ENCODE results near the gene TMEM123.

The TMEM123 gene

DNA sequence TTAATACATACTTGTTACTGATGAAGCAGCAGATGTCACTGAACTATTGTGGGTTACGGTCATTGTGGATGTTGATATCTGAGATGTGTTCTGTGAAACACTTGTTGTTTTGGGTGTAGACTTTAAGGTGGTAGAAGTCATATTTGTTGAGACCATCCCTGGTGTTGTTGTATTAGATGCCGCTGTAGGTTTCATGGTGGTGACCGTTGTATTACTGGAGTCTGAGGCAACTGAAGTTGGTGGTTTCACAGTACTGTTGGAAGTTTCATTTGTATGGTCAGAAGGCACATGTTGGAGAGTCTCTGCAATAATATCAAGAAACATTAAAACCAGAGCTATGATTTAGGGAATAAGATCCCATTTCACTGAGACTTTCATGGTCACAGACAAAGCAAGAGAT lies 50.7 kb downstream of the TMEM123 start:
- in situ Hi-C loops (cut with MboI; ENCODE audit: low sequenced_read_pairs): no loop called here

DNA sequence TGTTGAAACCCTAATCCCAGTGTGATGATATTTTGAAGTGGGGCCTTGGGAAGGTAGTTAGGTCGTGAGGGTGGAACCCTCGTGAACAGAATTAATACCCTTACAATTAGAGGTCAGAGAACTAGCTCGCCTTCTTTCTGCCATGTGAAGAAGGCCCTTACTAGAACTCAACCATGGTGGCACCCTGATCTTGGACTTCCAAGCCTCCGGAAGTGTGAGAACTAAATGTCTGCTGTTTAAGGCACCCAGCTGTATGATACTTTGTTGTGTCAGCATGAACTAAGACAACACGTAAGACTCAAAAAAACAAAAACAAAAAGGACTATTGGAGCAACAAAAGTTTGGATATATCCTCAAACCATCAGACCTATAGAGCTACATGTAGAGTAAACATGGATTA lies 52.0 kb downstream of the TMEM123 start:
- in situ Hi-C loops (cut with MboI; ENCODE audit: low sequenced_read_pairs): no loop called here

DNA sequence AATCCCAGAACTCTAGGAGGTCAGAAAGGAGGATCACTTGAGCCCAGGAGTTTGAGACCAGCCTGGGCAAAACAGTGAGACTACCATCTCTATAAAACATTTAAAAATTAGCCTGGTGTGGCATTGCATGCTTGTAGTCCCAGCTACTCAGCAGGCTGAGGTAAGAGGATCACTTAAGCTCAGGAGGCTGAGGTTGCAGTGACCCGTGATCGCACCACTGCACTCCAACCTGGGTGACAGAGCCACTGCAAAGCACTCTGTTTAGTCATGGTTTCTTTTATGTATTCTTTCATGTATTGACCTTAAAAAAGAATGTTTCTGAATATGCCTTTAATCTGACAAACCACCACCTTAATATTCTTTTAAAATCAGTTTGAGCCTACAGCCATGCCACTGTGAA lies 53.4 kb downstream of the TMEM123 start:
- in situ Hi-C loops (cut with MboI; ENCODE audit: low sequenced_read_pairs): loop anchor here (25.0 kb wide), 1 partner anchor 88 kb away; no protein-coding TSS in a partner anchor

DNA sequence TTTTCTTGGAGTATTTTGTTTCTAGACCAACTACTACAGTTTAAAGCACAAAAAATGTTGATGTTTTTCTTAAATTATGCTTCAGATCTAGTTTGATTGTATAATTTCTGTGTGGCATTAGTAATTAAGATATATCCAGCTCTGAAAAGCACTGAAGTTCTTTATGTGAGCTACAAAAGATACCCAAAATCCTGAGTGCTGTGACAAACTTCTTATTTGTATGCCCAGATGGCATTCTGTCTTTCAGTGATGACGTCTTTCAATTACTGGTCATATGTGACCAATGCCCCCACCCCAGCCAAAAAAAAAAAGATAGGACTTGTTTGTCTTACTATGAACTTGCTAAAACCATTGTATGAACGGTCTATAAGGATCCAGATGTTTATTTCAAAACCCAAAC lies 54.3 kb downstream of the TMEM123 start:
- in situ Hi-C loops (cut with MboI; ENCODE audit: low sequenced_read_pairs): loop anchor here (25.0 kb wide), 1 partner anchor 89 kb away; no protein-coding TSS in a partner anchor

DNA sequence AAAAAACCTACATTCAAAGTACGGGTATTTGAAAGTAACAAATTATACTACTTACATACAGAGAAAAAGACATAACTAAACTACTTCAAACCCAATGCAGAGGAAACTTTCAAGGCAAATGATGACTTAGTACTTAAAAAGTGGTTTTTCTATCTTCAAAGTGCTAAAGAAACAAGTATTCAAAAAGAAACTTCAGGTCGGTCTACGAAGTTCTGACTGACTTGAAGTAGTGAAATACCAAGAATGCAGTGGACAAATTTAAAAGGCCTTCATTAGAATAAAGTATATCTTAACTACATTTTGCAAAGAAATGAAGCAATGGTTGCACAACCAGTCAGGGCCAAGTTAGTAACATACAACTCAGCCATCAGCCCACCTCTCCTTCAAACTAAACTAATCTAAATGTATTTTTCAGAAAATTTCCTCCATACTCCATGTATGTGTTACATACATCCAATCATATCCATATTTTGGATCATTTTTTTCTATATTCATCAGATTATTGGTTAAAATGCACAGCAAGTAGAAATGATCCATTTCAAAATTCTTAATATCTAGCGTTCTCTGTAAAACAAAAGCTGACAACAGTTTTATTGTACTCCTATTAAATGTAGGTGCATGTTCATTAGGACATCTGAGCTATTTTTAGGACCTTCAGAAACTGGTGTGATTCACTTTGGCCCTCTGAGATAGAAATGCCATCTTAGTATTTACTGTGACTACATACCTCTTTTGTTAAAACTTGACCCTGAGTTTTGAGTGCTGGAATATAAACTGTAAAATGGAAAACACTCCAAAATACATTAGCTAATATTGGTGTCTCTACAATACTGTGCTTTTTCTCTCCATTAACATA lies 55.6 kb downstream of the TMEM123 start:
- in situ Hi-C loops (cut with MboI; ENCODE audit: low sequenced_read_pairs): loop anchor here (25.0 kb wide), 1 partner anchor 90 kb away; no protein-coding TSS in a partner anchor

DNA sequence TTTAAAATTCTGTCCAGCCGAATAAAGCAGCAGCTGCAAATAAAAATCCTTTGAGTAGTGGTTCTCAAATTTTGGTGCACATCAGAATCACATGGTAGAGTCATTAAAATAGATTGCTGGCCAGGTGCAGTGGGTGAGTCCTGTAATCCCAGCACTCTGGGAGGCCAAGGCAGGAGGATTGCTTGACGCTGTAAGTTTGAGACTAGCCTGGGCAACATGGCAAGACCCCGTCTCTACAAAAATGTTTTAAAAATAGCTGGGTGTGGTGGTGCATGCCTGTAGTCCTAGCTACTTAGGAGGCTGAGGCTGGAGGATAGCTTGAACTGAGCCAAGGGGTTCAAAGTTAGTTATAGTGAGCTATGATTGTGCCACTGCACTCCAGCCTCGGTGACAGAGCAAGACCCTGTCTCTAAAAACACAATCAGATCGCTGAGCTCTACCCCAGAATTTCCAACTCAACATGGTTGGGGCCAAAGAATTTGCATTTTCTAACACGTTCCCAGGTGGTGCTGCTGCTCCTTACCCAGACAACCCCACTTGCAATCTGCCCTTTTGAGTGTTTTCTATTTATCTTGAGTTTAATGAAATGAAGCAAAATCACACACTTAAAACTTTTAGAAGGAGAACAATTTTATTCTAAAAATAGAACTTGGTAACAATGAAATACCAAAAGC lies 56.7 kb downstream of the TMEM123 start:
- in situ Hi-C loops (cut with MboI; ENCODE audit: low sequenced_read_pairs): loop anchor here (25.0 kb wide), 1 partner anchor 91 kb away; no protein-coding TSS in a partner anchor

DNA sequence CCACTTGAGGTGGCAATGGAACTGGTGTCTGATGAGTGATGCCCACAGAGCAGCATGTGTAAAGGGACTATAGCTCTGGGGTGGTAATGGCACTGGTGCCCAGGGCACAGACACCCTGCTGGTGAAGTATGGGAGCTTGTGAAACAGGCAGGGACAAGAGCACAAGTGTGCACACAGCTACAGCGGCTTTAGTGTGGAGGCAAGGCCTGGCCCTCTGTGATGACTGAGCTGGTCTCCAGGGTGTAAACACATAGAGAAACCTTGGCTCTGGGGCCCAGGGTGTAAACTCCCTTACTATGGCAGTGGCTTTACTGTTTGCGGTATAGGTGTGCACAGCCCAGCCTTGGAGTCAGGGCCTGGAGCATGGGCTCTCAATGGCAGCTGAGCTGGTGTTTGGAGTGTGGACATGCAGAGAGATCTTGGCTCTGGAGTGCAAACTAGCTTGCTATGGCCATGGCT lies 59.3 kb downstream of the TMEM123 start:
- in situ Hi-C loops (cut with MboI; ENCODE audit: low sequenced_read_pairs): loop anchor here (25.0 kb wide), 1 partner anchor 94 kb away; no protein-coding TSS in a partner anchor

DNA sequence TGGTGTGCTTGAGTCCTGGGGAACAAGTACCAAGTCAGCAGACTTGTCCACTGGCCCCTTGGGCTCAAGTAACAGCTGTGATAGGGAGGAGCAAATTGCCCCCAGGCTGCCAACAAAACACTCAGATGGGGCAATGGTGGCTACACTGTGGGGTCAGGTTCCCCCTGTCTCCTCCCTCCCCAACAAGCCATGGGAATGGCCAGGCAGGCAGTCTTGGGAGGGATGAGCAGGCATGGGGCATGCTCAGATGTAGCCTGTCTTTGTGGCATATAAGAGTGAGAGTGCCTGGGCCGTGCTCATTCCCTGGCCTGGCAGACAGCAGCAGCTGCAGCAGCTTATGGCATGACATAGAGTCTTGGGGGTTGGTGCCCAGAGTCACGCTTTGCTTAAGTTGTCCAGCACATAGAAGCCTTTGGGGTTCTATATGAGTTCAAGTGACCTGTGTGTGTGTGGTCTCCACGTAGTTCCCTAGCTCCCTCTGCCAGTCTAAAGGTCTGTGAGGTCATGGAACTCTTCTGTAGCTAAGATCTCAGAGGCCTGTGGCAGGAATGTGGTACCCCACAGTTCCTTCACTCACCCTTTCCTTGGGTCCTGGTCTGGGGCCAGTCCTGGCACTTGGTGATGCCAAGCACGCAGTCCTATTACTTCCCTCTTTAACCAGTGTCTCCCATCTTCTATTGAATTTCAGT lies 60.9 kb downstream of the TMEM123 start:
- in situ Hi-C loops (cut with MboI; ENCODE audit: low sequenced_read_pairs): loop anchor here (25.0 kb wide), 1 partner anchor 96 kb away; no protein-coding TSS in a partner anchor

DNA sequence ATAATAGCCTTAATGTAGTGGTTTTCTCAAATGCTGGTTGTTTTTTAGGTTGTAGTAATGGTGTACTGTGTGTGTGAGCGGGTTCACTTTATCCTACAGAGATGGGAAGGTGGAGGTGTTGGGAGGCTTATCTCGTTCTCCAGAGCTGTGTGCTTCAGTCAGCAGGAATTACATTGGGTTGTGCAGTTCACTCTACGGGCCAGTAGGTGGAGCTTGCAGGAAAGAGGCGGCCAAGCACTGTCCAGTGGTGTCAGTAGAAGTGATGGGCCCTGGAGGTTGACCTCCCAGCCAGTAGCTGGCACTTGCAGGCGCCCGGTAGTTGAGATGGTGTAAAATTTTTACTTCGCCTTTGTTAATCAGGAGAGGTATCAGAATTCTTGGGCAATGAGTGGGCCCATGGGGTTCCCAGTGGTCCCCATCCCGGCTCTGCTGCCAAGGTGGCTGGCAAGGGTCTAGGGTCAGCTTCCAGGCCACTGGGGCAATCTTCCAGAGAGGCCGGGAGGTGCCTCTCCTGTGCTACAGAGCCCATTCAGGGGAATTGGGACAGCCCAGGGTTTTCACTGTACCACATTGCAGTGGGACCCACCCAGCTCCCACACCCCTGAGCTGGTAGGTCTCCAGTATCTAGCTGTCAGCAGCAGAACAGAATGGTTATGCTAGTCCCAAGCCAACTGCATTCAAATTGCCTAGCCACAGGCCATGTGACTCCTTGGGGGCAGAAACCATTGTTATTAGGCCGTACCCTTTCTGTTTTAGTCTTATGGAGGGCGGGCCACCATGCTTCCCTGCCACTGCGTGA lies 61.7 kb downstream of the TMEM123 start:
- in situ Hi-C loops (cut with MboI; ENCODE audit: low sequenced_read_pairs): loop anchor here (25.0 kb wide), 1 partner anchor 96 kb away; no protein-coding TSS in a partner anchor

DNA sequence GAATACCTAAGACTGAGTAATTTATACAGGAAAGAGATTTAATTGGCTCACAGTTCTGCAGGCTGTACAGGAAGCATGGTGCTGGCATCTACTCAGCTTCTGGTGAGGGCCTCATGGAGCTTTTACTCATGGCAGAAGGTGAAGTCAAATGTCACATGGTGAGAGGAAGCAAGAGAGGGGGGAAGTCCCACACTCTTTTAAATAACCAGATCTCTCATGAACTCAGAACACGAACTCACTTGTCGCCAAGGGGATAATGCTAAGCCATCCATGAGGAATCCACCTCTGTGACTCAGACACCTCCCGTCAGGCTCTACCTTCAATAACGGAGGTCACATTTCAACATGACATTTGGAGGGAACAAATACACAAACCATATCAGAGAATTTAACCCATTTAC lies 63.3 kb downstream of the TMEM123 start:
- in situ Hi-C loops (cut with MboI; ENCODE audit: low sequenced_read_pairs): loop anchor here (25.0 kb wide), 1 partner anchor 98 kb away; no protein-coding TSS in a partner anchor

DNA sequence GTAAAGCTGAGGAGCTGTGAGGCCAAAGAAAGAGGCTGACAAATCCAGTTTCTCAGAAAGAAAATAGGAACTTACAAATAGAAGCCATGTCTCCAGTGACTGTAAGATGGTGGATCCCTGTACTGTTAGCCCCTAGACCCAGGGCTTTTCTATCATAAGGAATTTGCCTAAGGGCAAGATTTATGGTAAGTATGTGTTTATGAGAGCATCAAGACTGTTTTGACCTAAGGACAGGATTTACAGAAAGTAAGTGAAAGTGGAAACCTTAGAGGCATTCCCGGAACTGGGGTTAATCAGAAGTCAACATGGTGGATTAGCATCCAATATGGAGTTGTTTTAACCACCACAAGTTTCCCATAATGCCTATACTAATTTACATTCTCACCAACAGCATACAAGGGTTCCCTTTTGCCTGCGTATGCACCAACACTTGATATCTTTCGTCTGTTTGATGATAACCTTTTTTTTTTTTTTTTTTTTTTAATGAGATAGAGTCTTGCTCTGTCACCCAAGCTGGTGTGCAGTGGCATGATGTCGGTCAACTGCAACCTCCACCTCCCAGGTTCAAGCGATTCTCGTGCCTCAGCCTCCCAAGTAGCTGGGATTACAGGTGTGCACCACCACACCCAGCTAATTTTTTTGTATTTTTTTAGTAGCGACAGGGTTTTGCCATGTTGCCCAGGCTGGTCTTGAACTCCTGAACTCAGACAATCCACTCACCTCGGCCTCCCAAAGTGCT lies 65.4 kb downstream of the TMEM123 start:
- in situ Hi-C loops (cut with MboI; ENCODE audit: low sequenced_read_pairs): loop anchor here (25.0 kb wide), 1 partner anchor 100 kb away; no protein-coding TSS in a partner anchor

DNA sequence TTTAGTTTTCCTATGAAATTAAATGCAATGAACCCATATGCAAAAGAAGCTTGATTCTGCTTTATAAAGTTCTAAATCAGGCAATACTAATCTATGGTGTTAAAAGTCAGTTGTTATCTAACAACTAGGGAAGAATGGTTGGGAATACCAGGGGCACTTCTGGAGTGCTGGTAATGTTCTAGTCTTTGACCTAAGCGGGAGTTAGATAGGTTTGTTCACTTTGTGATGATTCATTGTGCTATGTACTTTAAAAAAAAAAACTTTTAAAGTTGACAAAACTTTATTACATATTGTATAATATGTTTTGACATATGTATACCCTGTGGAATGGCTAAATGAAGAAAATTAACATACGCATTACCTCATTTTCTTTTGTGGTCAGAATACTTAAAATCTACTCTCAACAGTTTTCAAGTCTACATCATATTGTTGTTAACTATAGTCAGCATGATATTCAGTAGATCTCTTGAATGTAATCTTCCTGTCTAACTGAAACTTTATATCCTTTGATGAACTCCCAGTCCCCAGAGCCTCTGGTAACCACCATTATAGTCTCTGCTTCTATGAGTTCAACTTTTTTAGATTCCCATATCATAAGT lies 66.3 kb downstream of the TMEM123 start:
- in situ Hi-C loops (cut with MboI; ENCODE audit: low sequenced_read_pairs): loop anchor here (25.0 kb wide), 1 partner anchor 101 kb away; no protein-coding TSS in a partner anchor

DNA sequence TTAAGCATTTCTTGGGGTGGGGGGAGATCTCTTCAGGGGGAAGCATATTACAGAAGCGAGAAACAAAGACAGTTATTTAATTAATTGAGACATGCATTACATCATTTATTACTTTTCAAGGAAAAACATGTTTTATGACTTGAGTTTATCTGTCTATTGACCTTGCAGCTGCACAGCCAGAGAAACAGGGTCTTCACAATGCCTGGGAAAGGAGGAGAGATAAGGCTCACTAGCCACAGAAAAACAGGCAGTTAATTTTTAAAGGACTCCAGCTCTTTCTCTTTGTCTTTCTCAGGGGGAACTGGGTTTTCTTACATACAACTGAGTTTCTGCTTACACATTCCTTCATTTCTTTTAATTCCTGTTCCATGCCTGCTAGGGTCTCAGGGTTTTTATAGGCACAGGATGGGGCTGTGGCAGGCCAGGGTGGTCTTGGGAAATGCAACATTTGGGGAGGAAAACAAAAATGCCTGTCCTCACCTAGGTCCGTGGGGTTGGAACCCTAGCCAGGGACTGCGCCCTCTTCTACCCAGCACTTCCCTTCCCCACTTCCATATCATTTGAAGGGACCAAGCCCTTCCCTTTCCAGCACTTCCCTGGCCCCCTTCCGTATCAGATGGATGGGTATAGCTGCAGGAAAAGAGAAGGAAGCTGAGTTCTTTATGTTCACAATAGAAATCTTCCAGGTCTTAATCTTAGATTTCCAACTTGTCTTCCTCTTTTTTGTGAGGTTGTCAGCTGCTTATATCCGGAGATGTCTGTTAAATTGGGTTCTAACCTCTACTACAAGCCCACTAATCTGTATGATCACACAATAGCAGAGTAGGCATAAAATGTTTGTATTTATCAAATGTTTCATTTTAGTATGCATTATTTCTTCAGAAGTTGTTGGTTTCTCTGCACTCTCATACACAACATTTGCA lies 67.2 kb downstream of the TMEM123 start:
- in situ Hi-C loops (cut with MboI; ENCODE audit: low sequenced_read_pairs): loop anchor here (25.0 kb wide), 1 partner anchor 102 kb away; no protein-coding TSS in a partner anchor

DNA sequence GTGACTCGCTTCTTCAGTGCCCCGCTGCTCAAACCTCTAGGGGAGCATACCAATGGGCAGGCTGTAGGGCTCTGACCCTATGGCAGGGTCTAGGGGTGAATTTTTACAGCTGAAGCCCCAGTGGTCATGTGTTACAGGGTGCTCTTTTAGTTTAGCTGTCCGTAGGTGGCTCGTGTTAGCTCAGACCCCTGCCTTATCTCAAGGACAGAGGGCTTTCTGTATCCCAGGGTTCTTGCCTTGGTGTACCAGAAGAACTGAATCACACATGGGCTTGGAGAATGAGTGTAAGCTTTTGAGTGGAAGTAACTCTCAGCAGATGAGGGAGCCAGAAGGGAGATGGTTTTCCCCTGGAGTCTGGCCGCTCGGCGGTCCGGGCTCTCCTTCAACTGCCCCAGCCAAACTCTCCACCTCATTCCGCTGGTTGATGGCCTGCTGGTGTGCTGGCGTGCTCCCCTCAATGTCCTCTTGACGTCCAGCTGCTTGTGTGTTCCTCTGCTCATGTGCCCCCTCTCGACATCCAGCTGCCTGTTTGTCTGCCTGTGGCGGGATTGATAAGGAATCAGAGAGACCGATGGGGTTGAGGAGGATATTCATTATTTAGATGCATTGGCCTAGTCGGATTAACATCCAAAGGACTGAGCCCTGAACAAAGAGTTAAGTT lies 68.0 kb downstream of the TMEM123 start:
- in situ Hi-C loops (cut with MboI; ENCODE audit: low sequenced_read_pairs): loop anchor here (25.0 kb wide), 1 partner anchor 103 kb away; no protein-coding TSS in a partner anchor

DNA sequence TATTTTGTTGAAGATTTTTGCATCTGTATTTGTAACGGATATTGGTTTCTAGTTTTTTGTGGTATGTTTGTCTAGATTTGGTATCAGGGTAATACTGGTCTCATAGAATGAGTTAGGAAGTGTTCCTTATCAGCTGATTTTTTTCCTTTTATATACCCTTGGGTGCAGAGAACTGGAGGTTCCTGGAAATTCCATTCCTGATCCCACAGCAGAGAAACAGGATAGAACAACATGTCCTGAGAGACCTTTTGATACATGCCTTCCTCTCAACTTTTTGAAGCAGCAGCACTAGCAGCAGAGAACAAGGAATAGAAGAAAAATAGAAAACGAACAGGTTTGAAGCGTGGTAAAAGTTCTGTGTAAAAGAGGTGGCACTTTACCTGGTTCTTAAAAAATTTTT lies 68.7 kb downstream of the TMEM123 start:
- in situ Hi-C loops (cut with MboI; ENCODE audit: low sequenced_read_pairs): loop anchor here (25.0 kb wide), 1 partner anchor 103 kb away; no protein-coding TSS in a partner anchor

DNA sequence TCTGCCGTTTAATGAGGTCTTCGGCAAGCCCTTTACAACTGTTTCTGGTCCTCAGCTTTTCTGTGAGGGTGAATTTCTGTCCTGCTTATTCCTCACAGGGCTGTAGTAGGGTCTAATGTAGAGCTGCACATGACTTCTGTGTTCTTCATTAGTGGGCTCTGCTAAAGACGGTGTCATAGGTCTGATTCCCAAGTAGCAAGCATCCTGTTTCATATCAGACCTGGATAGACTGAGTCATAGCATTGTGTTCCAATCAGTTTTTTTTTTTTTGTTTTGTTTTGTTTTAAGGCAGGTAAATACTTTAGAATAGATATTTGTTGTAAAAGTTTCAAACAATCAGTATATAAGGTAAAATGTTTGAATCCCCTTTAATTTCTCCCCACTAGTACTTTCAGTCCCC lies 70.2 kb downstream of the TMEM123 start:
- in situ Hi-C loops (cut with MboI; ENCODE audit: low sequenced_read_pairs): loop anchor here (25.0 kb wide), 1 partner anchor 105 kb away; no protein-coding TSS in a partner anchor

DNA sequence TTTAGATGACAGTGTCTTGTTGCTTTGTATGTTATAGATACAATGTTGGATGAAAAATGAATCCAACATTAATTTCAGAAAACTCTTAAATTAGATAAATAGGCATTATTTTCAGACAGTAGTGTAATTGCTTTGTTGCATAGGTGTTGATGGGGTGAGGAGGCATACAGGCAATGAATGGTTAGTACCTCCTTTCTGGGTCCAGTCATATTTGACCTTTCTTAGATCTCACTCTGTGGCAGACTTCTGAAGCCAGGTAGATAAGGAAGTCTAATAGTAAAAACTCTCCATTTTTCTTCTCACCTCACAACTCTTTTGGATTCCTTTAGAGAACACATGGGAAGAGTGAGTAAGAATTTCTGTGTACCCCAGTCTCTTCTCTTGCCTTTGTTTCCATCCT lies 73.7 kb downstream of the TMEM123 start:
- in situ Hi-C loops (cut with MboI; ENCODE audit: low sequenced_read_pairs): loop anchor here (25.0 kb wide), 1 partner anchor 108 kb away; no protein-coding TSS in a partner anchor
